Measurements from ENCODE around the gene PLOD2.

The PLOD2 gene

GRCh38 chr3:146092230-146092629 is 68.8 kb downstream of the PLOD2 start:
- DNase-seq = no peak

DNA sequence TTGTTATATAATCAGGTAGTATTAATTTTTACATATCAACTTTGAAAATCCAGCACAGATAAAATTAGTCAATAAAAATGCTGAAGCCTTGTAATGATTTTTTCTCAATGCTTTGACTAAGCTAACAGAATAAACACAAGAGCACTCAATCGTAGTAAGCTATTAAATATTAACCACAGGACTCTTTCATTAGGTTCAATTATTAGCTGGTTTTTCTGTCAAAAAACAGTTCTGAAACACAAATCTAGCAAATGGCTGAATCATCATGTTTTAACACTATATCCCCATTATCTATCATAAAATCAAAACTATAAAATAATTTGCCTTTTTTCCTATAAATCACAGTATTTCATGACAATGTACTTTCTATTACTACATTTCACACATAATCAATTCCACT is 69.6 kb downstream of the PLOD2 start:
- no peak for DNase-seq

GRCh38 chr3:146090521-146090920 is 70.5 kb downstream of the PLOD2 start:
- no peak for DNase-seq

DNA sequence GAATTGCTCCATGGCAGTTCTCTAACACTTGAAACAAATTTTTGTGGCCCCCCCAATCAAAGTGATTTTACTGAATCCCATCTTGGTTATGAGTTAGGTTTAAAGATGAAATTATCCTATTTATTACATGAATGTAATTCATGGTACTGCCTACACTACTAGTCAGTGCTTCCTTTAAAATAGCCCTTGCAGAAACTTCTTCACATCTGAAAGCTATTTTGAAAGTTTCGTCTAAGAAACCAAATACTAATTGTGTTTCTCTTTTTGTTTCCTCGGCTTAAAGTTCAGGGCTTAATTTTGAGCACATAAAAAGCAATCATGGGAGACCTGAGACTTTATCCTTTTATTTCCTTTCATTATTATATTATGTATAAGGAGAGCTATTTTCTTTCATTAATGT is 72.1 kb downstream of the PLOD2 start:
- no peak for DNase-seq

DNA sequence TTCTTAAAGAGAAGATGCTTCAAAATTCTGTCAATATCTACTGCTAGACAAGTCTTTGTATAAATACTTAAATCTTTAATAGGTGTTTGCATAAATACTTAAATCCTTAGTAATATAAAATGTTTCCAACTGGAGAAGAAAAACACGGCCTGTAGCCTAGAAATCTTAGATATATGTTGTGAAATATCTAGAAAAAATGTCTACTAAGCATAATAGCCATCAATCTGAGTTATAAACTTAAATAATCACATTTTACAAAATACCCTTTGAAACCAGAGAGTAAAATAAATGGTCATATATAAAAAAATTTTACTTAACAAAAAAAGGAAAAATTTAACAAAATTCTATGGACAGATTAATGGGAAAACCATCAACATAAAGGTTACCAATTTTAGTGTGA is 73.9 kb downstream of the PLOD2 start:
- DNase-seq = no peak

- no peak for DNase-seq
These were observed 74.8 kb downstream of the PLOD2 start for GRCh38 chr3:146086211-146086610.

DNA sequence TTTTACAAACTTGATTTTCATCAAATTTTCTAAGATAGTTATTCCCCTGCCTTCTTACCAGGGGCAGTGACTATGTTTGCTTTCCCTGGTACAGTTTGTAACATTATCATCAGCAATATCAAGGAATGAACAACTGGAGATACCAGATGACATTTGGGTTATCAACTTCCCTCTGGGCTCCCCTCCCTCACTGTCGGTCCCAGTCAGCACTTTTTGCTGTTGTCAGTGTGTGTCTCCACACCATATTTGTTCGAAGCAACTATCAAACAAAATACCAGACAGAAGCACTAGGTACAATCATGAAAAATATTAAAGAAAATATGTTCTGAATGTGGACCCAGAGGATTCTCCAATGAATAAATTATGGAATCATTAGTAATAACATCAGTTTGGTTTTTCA is 75.3 kb downstream of the PLOD2 start:
- no peak for DNase-seq

DNA sequence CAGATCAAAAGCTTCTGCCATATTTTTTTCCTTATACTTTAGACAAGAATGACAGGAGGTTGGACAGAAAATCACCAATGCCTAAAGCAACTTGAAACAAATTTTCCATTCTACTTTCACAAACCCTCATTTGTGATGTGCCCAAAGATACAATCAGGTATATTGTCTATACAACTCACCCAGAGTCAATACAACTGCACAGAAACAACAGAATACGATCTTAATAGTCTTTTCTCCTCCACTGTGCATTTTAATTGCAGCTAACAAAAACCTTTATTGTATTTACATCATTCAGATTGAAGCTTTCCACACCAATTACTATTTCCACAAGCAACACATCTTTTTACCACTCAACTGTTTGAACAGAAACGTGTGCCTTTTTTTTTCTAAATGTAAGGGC is 80.4 kb downstream of the PLOD2 start:
- no peak for DNase-seq

- DNase-seq = no peak
These were observed 83.0 kb downstream of the PLOD2 start for GRCh38 chr3:146078031-146078430.

DNA sequence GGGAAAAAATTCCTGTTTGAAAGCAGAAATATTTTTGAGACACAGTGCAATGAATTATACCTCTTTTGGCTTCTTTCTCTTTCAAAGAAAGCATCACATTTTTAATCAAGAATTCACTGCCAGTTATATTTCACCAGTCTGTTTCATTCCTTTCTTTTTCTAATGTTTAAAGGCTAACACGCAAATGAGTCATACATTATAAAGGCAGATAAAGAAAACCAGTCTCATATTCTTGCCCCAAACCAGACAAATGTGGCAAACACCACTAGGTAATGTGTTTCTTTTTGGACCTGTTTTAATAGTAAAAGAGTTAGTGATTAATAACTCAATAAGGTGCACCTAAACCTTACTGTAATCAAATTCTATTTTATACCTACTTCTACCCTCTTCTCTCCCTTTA is 83.8 kb downstream of the PLOD2 start:
- no peak for DNase-seq

- DNase-seq = no peak
These were observed 88.2 kb downstream of the PLOD2 start for GRCh38 chr3:146072824-146073223.

GRCh38 chr3:146072061-146072460 is 88.9 kb downstream of the PLOD2 start:
- no peak for DNase-seq

DNA sequence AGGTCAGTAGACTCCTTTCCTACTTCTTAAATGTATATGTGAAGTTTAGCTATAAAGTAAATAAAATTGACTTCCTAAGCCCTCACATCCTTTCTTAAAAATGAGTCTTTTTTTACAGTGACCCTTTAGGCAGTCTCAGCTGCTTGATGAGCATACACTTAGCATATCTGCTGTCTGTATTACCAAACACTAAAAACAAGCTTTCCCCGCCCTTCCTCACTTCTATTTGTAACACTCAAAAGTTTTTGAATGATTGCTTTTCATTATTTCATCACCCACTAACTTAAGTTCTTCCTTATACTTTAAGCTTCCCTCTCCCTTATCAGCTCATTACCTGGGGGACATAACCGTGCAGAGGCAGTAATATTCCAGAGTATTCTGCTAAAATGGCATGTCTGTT is 89.4 kb downstream of the PLOD2 start:
- no peak for DNase-seq

DNA sequence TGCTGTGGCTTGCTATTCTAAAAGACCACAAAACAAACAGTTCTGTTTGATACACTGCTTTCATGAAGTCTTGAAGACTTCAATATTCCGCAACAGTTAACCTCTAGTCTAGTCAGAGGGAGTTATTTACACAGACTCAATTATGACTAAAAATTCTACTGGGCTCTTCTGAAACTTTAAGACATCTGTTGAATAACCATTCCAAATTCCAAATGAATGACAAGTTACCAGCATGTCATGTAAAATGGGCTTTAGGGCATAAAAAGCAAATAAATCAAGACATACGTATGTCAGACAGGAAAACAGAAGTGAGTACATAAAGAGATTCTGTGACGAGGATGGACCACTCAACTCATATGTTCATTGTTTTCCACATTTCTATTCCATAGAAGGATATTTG is 93.9 kb downstream of the PLOD2 start:
- DNase-seq = no peak

DNA sequence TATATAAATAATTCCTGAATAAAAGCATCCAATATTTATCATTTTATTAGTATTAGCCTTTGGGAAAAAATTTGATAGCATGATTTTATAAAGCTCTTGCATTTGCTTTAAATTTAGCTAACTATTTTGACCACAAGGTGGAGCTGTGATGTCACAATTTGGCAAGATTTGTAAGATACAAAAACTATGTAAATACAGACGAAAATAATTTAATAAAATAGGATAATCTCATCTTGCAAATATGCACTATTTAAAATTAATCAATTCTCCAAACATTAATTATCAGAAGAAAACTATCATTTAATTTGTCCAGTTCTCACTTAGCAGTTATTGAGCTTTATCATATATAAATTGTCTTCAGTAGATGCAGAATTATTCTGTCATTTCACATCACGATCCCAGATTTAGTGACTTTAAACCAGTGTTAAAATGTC is 95.4 kb downstream of the PLOD2 start:
- peak in 1 of 2 donors; percentile 19 for DNase-seq

DNA sequence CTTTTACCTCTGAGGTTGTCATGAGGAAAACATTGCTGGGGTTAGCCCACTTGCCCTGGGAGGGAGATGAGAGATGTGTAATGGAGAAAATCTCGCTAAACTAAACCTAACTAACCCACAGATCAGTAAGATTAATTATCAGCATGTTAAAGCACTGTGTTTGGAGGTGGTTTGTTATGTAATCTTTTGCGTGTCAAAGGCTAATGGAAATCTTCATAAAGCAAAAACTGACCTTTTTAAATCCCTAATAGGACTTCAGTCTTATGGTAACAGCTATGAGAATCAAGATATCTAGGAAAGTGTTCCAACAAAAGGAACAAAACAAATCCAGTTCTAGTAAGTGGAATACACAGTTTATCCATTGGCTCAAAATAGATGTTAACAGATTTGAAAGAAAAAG is 102.7 kb downstream of the PLOD2 start:
- no peak for DNase-seq

DNA sequence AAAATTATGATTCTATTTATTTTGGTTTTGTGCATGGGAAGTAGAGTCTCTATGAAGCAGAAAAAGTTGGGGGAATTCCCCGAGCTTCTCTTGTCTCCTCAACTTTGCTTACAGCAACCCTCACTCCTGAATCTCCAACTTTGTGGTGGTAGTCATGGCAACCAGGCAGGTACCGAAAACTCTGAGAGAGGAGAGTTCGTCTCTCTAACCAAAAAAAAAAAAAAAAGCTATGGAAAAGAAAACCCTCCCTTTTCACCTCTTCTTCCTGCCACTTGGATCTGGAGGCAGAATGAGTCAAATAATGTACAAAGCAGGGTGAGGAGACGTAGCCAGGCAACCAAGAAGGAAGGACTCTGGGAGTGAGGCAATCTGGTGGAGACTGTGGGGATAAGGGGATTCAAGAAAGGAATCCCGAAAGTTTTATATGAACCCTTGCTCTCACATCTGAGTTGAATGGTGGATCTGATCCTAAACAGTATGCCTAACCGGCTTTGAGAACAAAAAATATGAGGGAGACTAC is 108.1 kb downstream of the PLOD2 start:
- DNase-seq = no peak

DNA sequence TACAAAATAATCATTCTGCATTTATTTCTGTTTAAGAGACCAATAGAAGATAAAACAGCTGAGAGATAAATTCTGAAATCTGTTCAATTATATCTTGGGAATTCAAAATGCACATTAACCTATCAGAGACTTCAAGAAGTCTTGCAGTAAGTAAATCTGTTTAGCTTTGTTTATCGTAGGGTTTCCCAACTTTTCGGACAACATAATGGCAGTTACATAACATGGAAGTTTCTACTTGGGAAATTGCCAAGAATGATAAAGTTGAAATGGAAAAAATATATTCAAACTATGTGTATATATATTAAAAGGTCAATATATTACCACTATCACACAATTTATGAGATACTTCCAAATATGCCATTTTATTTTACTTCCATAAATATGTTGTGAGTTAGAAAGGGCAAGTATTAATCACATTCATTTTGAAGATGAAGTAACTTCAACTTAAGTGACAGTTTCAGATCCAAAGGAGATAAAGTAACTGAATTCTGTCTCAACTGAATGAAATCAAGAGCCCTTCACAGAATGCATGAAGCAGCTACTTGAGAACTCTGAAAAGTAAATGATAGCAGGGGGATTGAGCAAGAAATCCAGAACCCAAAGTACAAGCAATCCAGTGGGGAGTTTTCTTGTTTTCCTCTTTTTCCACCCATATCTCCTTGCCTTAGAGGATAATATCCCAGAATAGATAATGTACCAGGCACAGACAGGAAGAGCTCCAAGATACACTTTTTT is 108.8 kb downstream of the PLOD2 start:
- DNase-seq = no peak

DNA sequence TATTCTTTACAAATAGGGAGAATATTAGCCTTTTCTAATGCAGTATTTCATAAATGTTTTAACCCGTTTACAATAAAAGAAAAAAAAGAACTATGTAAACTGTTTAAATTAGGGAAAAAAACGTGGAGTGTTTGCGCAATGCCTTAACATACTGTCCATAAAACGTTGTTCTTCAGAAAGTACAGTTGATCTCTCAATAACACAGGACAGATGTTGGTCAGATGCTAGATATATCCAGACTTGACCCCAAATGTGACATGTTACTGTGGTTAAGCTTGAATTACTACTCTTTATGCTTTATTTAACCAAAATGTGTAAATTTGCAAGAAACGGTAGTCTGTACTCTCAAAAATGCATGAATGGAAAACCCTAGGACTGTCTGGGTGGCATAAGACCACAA is 110.3 kb downstream of the PLOD2 start:
- DNase-seq = no peak

GRCh38 chr3:146047485-146047884 is 113.5 kb downstream of the PLOD2 start:
- no peak for DNase-seq

- DNase-seq = no peak
These were observed 116.9 kb downstream of the PLOD2 start for GRCh38 chr3:146044046-146044445.

GRCh38 chr3:146040630-146041029 is 120.4 kb downstream of the PLOD2 start:
- DNase-seq = no peak

DNA sequence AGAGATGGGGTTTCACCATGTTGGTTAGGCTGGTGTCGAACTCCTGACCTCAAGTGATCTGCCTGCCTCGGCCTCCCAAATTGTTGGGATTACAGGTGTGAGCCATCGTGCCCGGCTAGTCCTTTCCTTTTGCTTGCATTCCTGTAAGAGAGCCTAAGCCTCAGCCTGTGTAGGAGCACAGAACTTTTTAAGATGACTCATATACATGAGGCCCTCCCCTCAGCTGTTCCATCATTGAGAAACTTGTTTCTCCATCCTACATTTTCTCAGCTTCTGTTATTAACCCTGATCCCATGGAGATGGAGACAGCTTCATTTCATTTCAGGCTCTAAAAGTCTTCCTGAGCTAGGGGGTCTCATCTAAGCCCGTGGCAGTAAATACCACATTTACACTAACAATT is 123.3 kb downstream of the PLOD2 start:
- no peak for DNase-seq

DNA sequence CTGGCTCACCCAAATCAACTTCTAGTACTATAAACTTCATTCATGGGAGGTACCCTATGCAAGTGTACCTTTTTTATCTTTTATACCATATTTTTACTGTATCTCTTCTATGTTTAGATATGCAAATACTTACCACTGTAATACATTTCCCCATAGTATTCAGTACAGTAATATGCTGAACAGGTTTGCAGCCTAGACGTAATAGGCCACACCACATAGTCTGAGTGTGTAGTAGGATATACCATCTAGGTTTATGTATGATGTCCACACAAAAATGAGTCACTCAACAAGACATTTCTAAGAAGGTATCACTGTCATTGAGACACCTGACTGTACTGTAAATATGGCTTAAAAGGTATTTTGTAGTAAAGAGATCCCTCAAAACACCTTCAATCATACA is 124.7 kb downstream of the PLOD2 start:
- DNase-seq = no peak

DNA sequence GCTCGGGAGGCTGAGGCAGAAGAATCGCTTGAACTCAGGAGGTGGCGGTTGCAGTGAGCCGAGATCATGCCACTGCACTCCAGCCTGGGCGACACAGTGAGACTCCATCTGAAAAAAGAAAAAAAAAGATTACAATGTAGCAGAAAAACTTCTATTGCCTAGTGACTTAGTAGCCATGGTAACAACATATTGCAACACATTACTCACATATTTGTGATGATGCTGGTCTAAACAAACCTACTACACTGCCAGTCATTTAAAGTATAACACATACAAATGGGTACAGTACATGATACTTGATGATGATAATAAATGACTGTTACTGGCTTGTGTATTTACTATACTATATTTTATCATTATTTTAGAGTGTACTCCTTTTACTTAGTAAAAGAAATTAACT is 125.6 kb downstream of the PLOD2 start:
- DNase-seq = no peak

Data from CD4-positive, alpha-beta T cell treated with Interleukin-4 for 1 hour (primary cell).